VCaP (cell line): ENCODE measurements around the gene FERMT1.

ENCODE experiments used
- H3K27ac ChIP-seq: fragments of 450-650 bp; 2 replicates; pipeline ENCODE4 v1.5.1; 2017
- CTCF ChIP-seq: fragments of 450-650 bp; conservative IDR thresholded peaks from 2 replicates; pipeline ENCODE4 v1.5.1; 2017; ENCODE audit warnings: mild to moderate bottlenecking, moderate library complexity

FERMT1 gene

GRCh38 chr20:6067763-6068318 lies 55.0 kb downstream of the FERMT1 start:
- TF ChIP-seq CTCF, result no peak
- no peak overlapping the region for H3K27ac ChIP-seq

GRCh38 chr20:6066582-6066981 lies 56.2 kb downstream of the FERMT1 start:
- no peak for TF ChIP-seq CTCF

GRCh38 chr20:6061544-6061943 lies 61.3 kb downstream of the FERMT1 start:
- no peak for TF ChIP-seq CTCF

More at GRCh38 chr20:6066582-6066981, 56.2 kb downstream of the FERMT1 start:
- H3K27ac ChIP-seq, result no peak overlapping the region

GRCh38 chr20:6060213-6060612 lies 62.6 kb downstream of the FERMT1 start:
- TF ChIP-seq CTCF, result no peak

More at GRCh38 chr20:6061544-6061943, 61.3 kb downstream of the FERMT1 start:
- no peak overlapping the region for H3K27ac ChIP-seq

GRCh38 chr20:6058684-6059295 lies 64.0 kb downstream of the FERMT1 start:
- no peak overlapping the region for H3K27ac ChIP-seq
- TF ChIP-seq CTCF, result no peak

More at GRCh38 chr20:6060213-6060612, 62.6 kb downstream of the FERMT1 start:
- no peak overlapping the region for H3K27ac ChIP-seq

GRCh38 chr20:6057691-6058090 lies 65.1 kb downstream of the FERMT1 start:
- no peak for TF ChIP-seq CTCF
- no peak overlapping the region for H3K27ac ChIP-seq

- no peak overlapping the region for H3K27ac ChIP-seq
Observed at GRCh38 chr20:6057139-6057538, 65.7 kb downstream of the FERMT1 start.

More at GRCh38 chr20:6057139-6057538, 65.7 kb downstream of the FERMT1 start:
- no peak for TF ChIP-seq CTCF
